ENCODE results near the gene AMACR. TPM values are rescaled to one million over a fixed set of nuclear protein-coding genes. Genes with fewer than 3 reads are reported as not detected.
A peak's percentile ranks its signal among the peaks of the same experiment; 100 is the strongest.
"Not testable (repeated sequence)": the region's sequence is repeated elsewhere in the genome, so short reads cannot be mapped to it uniquely, and the experiment has no call there.

The AMACR gene
- polyA plus RNA-seq, 3 donors: 85.3 to 118 (median 115) TPM

DNA sequence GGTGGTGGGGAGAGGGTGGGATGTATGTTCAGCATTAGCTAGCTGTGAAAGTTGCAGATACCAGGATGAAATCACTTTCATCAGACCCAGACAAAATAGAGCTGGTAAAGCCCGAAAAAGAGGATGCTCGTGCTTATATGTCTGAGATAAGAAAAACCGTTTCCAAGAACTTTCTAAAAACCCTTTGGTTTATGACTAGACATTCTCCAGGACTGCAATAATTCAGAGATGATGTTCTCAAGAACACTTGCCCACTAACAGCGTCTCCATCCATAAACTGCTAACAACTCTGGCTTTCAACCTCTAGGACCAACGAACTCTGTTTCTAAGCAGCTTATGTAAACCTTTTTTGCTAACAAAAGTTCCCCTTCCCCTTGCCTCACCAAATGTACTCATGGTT is 8.4 kb upstream of the AMACR start:
- DNase-seq (ENCODE audit: extremely low read depth in 1 of 11, low read depth in 9 of 11, low spot score in 4 of 11): no peak

DNA sequence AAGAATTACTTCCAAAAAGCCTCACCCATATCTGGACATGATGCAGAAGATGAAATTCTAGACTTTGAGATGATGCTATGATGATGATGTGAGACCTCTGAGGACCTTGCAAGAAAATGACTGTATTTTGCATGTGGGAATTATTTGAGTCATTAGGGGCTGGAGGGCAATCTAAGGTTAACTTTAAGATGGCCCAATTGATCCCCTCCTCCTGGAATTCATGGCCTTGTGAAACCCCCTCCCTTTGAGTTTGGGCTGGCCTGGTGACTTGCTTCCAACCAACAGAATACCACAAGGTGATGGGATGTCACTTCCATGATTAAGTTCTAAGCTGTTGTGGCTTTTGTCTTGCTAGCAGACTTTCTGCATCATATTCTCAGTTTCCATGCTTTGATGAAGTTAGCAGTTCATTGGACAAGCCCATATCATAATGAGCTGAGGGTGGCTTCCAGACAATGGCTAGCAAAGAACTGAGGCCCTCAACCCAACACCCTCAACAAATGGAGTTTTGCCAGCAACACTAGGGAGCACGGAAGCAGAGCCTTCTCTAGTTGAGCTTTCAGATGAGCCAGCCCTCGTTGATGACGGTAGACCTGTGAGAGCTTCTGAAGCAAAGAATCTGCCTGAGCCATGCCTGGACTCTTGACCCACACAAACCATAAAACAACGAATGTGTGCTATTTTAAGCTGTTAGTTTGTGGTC is 7.4 kb upstream of the AMACR start:
- no peak for DNase-seq (ENCODE audit: extremely low read depth in 1 of 11, low read depth in 9 of 11, low spot score in 4 of 11)

DNA sequence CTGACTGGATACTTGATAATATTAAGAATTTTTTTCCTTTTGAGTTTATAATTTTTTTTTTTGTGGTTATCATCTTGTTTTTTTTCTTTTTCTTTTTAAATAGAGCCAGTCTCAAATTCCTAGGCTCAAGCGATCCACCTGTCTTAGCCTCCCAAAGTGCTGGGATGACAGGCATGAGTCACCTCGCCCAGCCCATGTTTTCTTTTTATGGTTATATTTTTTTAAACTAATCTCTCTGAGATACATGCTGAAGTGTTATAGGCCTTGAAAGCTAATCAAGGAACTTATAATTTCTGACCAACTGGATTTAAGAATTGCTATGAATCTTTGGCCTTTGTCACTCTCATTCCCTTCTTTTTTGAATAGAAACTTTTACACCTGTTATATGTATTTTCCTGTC is 6.8 kb upstream of the AMACR start:
- no peak for DNase-seq (ENCODE audit: extremely low read depth in 1 of 11, low read depth in 9 of 11, low spot score in 4 of 11)

DNA sequence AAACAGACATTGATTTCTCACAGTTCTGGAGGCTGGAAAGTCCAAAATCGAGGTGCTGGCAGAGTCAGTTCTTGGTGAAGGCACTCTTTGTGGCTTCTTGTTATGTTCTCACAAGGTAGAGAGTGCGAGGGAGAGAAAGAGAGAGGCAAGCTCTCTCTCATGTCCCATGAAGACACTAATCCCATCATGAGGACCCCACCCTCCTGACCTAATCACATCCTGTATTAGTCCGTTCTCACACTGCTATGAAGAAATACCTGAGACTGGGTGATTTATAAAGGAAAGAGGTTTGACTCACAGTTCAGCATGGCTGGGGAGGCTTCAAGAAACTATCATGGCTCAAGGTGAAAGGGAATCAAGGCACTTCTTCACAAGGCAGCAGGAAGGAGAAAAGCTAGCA is 5.7 kb upstream of the AMACR start:
- DNase-seq (ENCODE audit: extremely low read depth in 1 of 11, low read depth in 9 of 11, low spot score in 4 of 11): no peak

DNA sequence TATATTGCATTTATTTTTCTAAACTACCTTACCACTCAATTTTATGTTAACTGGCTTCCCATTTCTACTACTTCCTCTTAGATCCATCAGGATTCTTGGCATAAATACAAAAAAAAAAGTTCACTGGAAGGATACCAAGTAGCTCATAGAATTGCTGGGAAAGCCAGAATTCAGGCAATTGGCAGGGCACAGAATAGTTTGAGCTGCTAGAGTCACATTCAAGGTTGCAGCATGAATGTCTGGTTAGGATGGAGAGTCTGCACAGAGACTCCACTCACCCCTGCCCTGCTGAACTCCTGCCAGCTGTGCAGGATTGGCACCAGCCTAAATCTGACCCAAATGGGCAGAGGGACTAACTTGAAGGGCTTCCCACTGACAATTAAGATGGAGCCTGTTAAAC is 4.9 kb upstream of the AMACR start:
- DNase-seq (ENCODE audit: extremely low read depth in 1 of 11, low read depth in 9 of 11, low spot score in 4 of 11): no peak

DNA sequence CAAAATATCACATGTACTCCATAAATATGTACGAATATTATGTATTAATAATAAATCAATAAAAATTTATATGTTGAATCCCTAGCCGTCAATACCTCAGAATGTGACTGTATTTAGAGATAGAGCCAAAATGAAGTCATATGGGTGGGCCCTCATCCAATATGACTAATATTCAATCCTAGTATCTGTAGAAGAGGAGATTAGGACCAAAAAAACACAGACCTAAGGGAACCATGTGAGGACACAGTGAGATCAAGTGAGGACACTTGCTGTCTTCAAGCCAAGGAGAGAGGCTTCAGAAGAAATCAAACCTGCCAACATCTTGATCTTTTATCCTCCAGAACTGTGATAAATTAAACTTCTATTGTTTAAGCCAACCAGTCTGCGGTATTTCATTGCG is 3.7 kb upstream of the AMACR start:
- DNase-seq (ENCODE audit: extremely low read depth in 1 of 11, low read depth in 9 of 11, low spot score in 4 of 11): no peak

DNA sequence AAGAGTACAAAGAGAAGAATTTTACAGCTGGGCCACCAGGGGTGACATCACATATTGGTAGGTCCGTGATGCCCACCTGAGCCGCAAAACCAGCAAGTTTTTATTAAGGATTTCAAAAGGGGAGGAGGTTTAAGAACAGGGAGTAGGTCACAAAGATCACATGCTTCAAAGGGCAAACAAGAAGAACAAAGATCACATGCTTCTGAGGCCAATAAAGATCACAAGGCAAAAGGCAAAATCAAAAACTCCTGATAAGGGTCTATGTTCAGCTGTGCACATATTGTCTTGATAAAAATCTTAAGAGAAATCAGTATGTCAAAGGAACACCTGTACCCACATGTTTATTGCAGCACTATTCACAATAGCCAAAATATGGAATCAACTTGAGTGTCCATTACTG is 2.3 kb upstream of the AMACR start:
- DNase-seq (ENCODE audit: extremely low read depth in 1 of 11, low read depth in 9 of 11, low spot score in 4 of 11): not testable (repeated sequence)

DNA sequence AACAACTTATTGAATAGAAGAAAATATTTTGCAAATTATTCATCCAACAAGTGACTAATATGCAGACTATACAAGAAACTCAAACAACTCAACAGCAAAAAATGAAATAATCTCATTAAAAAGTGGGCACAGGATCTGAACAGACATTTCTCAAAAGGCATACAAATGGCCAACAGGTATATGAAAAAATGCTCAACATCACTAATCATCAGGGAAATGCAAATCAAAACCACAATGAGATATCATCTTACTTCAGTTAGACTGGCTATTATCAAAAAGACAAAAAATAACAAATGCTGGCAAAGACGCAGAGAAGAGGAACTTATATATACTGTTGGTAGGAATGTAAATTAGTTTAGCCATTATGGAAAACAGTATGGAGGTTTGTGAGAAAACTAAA is 1.8 kb upstream of the AMACR start:
- no peak for DNase-seq (ENCODE audit: extremely low read depth in 1 of 11, low read depth in 9 of 11, low spot score in 4 of 11)

DNA sequence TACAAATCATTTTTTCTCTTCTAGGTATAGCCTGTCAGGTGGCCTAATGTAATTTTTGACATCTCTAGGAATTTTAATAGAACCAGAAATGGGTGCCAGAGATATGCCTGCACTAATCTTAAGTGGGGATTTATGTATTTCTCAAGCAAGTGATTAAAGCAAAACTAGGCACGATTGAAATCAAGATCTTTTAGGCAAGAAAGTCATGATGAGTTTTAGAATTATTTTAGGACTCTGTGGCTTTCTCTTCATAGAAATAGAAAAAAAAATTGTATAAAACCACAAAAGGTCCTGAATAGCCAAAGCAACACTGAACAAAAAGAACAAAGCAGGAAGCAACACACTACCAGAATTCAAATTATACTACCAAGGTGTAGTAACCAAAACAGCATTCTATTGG is 952 bp upstream of the AMACR start:
- DNase-seq (ENCODE audit: extremely low read depth in 1 of 11, low read depth in 9 of 11, low spot score in 4 of 11): no peak

DNA sequence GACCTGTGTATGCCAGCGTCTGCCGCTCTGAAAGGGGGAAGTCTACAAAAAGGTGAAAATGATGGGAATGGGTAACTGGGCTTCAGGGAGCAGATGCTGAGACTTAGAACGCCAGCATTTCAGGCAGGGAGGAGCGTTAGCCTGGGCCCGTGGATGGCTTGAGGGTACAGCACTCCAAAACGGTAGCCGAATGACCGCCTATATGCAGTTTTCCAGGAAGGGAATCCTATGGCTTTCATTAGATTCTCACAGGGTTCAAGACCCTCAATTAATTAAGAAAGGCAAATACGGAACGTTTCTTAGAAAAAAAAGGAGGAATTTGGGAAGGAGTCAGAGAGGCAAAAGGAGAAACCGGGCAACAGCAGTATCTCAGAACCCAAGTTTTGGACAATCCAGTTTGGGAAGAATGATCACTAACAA is 639 bp downstream of the AMACR start:
- no peak for DNase-seq (ENCODE audit: extremely low read depth in 1 of 11, low read depth in 9 of 11, low spot score in 4 of 11)

DNA sequence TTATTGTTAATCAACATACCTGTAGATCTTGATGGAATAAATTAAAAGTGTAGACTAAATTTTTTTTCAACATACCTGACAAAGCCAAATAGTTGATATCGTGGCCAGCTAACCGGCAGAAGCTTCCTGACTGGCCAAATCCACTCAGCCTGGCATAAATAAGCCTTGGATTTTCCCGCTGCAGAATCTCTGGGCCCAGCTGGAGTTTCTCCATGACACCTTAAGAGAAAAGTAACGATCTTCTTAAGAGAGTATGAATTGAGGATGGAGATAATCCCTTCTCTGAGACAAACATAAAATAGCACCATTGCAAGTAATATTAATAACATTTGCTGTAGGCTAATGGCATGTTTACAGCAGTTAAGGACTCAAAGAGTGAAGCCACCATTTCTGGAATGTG is 2.2 kb downstream of the AMACR start:
- no peak for DNase-seq (ENCODE audit: extremely low read depth in 1 of 11, low read depth in 9 of 11, low spot score in 4 of 11)

DNA sequence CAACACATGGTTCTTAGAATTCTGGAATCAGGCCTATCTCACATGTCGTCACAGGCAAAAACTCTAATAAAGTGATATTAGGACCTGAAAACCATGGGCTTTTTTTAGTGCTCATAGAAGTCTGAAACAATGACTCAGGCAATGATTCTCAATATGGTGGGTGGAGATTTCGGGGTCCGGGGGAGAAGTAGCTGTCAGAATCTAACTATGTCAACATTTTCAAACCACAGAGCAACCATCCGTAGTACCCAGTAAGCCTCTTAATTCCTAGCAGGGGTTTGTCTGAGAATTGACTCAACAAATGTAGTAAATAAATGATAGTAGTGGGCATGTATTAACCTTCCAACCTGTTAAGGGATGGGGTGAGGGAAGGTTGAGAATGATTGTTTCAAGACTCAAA is 2.6 kb downstream of the AMACR start:
- no peak for DNase-seq (ENCODE audit: extremely low read depth in 1 of 11, low read depth in 9 of 11, low spot score in 4 of 11)

DNA sequence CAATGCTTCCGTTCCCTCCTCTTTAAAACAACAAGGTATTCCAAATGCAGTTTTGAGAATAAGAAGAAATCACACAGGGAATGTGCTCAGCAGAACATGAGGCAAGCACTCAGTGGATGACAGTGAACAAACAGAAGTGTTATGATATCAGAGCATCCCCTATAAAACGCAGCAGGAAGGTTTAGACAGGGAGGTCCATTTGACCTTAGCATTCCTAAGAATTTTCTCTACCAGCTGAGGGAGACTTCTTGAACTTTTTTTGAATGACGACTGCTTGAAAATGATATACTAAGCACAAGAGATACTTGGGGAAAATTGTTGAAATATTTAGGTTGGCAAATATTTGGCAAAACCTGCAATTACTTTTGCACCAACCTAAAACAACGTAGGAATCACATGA is 3.9 kb downstream of the AMACR start:
- DNase-seq (ENCODE audit: extremely low read depth in 1 of 11, low read depth in 9 of 11, low spot score in 4 of 11): no peak

DNA sequence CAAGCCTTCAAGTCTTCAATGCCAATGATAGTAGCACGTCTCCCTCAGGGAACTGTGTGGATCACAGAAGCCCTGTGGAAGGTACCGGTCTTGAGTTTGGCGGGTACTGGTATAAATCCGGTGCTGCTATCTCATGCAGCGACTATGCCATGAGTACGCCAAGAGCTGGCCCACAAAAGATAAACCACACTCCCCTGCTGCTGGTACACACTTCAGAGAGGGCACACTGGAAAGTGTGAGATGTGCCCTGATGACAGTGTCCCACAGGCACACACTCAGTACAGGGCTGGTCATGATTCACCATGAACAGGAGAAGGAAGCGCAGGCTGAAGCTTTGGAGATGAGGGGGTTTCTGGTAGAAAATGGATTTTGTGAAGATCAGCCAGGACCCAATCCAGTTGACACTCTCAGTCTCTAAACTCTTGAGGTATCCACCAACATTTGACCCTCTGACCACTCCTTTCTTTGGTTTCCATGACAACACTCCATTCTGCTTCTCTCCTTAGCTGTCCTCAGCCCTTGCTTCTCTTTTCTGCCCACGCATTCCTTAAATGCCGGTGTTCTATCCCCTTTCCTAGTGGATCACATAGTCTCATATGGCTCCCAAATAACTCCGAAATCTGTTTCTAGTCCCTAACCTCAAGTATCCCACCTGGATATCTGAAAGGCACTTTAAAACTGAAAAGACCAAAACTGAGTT is 5.1 kb downstream of the AMACR start:
- DNase-seq (ENCODE audit: extremely low read depth in 1 of 11, low read depth in 9 of 11, low spot score in 4 of 11): peak in 1 of 11 donors; percentile 36

DNA sequence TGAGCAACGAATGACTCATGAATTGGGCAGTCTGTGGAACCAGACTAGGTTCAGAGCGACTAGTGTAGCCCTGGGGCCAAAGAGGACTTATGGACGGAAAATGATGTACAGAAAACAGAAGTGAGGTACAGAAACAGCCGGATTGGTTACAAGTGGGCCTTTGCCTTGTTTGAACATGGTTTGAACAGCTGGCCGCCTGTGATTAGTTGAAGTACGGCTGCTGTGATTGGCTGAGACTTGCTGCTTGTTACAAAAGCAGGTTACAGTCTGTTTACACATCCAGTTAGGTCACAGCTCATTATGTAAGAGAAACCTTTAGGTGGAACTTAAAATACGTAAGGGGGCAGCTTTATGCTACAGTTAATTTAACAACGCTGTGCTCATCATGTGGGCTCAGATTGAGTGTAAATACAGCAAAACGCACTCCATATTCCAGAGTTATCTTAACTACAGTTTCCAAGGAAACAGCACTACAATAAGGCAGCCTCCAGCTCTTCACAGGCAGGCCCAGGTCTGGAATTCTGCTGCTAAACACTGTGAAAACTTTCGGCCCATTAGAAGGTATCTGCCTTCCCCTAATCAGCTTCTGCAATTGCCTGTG is 6.5 kb downstream of the AMACR start:
- DNase-seq (ENCODE audit: extremely low read depth in 1 of 11, low read depth in 9 of 11, low spot score in 4 of 11): peak in 2 of 11 donors; percentile 42 to 56

DNA sequence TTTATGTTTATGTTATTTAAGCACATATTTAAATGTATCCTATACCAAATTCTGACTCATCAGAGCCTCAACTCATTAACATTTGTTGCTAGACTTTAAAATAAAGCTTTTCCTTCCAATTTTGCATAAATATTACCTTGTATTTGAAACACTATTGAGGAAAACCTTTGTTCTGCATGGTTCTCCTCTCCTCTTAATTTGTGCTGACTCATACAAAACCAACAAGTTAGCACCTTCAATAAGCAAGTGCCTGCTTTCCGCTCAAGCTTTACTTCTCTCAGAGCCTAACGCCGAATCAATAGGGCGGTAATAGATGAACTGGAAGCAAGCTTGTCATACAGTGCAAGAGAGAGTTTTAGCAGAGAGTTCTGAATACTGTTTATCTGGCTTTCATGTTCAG is 7.9 kb downstream of the AMACR start:
- DNase-seq (ENCODE audit: extremely low read depth in 1 of 11, low read depth in 9 of 11, low spot score in 4 of 11): no peak

DNA sequence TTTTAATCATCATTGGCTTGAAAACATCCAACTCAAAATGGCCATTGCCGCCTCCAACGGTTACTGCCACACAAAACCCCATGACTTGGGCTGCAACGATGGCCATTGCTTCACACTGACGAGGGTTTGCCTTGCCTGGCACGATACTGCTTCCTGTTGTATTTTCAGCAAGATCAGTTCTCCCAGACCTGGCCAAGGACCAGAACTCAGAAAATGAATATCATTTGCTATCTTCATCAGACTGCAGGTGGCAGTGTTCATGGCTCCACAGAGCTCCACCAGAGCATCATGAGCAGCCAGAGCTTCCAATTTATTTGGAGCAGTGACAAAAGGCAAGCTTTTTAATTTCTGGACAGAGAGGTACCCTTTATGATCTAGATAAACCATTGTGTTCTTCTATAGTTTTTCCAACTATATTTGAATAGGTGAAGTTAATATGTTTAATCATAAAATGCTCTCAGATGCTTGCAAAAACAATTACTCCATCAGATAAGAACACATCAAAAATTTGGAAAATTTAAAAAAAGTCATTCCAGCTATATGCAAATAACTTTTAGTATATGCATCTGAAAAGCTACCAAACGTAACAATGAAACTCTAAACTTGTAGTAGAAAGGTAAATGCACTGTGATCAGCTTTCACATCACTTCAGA is 10.4 kb downstream of the AMACR start:
- peak in 1 of 11 donors; percentile 46 for DNase-seq (ENCODE audit: extremely low read depth in 1 of 11, low read depth in 9 of 11, low spot score in 4 of 11)

DNA sequence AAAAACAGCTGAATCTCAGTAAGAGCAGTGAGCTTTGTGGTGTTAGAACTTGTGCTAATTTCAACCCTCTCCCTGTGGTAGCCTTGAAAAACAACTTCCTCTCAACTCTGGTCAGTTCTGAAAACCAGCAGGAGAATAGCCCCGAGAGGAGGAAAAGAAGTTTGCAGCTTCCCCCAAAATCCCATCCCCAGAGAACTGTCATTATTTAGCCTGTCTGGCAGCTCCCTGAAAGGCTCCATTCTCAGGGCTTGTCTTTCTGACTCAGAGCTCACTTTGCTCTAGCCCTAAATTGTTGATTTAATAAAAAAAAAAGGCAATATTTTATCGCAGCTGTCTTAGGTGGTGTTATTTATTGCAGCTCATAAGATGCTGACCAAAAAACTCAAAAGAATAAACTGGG is 12.0 kb downstream of the AMACR start:
- DNase-seq (ENCODE audit: extremely low read depth in 1 of 11, low read depth in 9 of 11, low spot score in 4 of 11): no peak

DNA sequence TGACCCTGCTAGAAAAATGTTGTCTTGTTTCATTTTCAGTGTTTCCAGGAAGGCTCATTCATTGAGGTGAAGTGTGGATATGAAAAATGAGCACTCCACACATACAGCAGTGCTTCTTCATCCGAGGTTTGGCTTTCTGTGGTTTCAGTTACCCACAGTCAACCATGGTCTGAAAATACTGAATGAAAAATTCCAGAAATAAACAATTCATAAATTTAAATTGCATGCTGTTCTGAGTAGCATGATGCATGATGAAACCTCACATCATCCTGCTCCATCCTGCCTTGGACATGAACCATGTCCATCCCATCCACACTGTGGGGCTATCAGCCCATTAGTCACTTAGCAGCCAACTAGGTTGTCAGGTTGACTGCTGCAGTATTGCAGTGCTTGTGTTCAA is 13.0 kb downstream of the AMACR start:
- no peak for DNase-seq (ENCODE audit: extremely low read depth in 1 of 11, low read depth in 9 of 11, low spot score in 4 of 11)

DNA sequence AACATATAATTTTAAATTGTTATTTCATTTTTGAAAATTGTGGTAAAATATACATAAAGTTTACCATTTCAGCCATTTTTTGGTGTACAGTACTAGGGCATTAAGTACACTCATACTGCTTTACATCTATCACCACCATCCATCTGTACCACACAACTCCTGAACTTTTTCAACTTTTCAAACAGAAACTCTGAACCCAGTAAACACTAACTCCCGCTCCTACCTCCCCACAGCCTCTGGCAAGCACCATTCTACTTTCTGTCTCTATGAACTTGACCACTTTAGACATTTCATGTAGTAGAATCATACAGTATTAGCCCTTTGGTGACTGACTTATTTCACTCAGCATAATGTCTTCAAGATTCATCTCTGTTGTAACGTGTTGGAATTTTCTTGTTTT is 15.0 kb downstream of the AMACR start:
- DNase-seq (ENCODE audit: extremely low read depth in 1 of 11, low read depth in 9 of 11, low spot score in 4 of 11): no peak

Data from renal cortex interstitium (tissue), 11 donors.